GM12865 (cell line): ENCODE results near the gene LINGO3.
A peak's percentile ranks its signal among the peaks of the same experiment; 100 is the strongest.

ENCODE experiments used
- DNase-seq: peaks from one replicate; pipeline ENCODE4 v3.0.0; 2010; ENCODE audit warnings: low read depth
- H3K4me3 ChIP-seq: 2 replicates; pipeline ENCODE4 v1.5.1; 2011; ENCODE audit warnings: mild to moderate bottlenecking, low read depth, low read length, control low read depth
- CTCF ChIP-seq: IDR thresholded peaks from 2 replicates; pipeline ENCODE4 v1.5.1; 2011; ENCODE audit warnings: low read length, control low read depth, low read depth, inconsistent platforms; ENCODE audit not compliant: insufficient read depth; ENCODE audit errors: missing control alignments

Gene LINGO3

GRCh38 chr19:2291185-2291751, 16.7 kb downstream of the LINGO3 start:
- H3K4me3 ChIP-seq, result peak overlapping the region; percentile 52
- DNase-seq, result no peak
- no peak for TF ChIP-seq CTCF

- TF ChIP-seq CTCF, result no peak
- peak overlapping the region; percentile 52 for H3K4me3 ChIP-seq
- DNase-seq, result peak; percentile 45
These were observed 17.3 kb downstream of the LINGO3 start for GRCh38 chr19:2290441-2291184.

GRCh38 chr19:2289714-2290435, 18.1 kb downstream of the LINGO3 start:
- H3K4me3 ChIP-seq, result peak overlapping the region; percentile 52
- no peak for TF ChIP-seq CTCF
- DNase-seq, result peak; percentile 87

- no peak for DNase-seq
- no peak for TF ChIP-seq CTCF
- H3K4me3 ChIP-seq, result peak overlapping the region; percentile 52
These were observed 18.9 kb downstream of the LINGO3 start for GRCh38 chr19:2288818-2289713.

GRCh38 chr19:2288338-2288817, 19.6 kb downstream of the LINGO3 start:
- no peak overlapping the region for H3K4me3 ChIP-seq
- DNase-seq, result no peak
- no peak for TF ChIP-seq CTCF

- no peak for TF ChIP-seq CTCF
- DNase-seq, result no peak
- H3K4me3 ChIP-seq, result no peak overlapping the region
These were observed 20.2 kb downstream of the LINGO3 start for GRCh38 chr19:2287585-2288337.
